GM19240 (cell line): ENCODE measurements around the gene FAM9C.
"Not testable (repeated sequence)": the region's sequence is repeated elsewhere in the genome, so short reads cannot be mapped to it uniquely, and the experiment has no call there.

Experiments used
- DNase-seq: peaks from one replicate; pipeline ENCODE4 v3.0.0; 2011; ENCODE audit warnings: low spot score; ENCODE audit not compliant: insufficient read length

Gene FAM9C

GRCh38 chrX:13043938-13044337, 482 bp downstream of the FAM9C start:
- no peak for DNase-seq

GRCh38 chrX:13043138-13043537, 1.3 kb downstream of the FAM9C start:
- DNase-seq: no peak

GRCh38 chrX:13036896-13037295, 7.5 kb downstream of the FAM9C start:
- DNase-seq: no peak

GRCh38 chrX:13033193-13033592, 11.2 kb downstream of the FAM9C start:
- DNase-seq: no peak

- DNase-seq: no peak
These were observed 14.3 kb downstream of the FAM9C start for GRCh38 chrX:13029887-13030771.

- no peak for DNase-seq
These were observed 14.9 kb downstream of the FAM9C start for GRCh38 chrX:13029637-13029886.

- no peak for DNase-seq
These were observed 15.4 kb downstream of the FAM9C start for GRCh38 chrX:13028871-13029636.

- DNase-seq: no peak
These were observed 17.4 kb downstream of the FAM9C start for GRCh38 chrX:13026877-13027652.

GRCh38 chrX:13024986-13025385, 19.4 kb downstream of the FAM9C start:
- DNase-seq: no peak

- DNase-seq: no peak
These were observed 20.4 kb downstream of the FAM9C start for GRCh38 chrX:13023979-13024378.

GRCh38 chrX:13023567-13023966, 20.9 kb downstream of the FAM9C start:
- no peak for DNase-seq

- no peak for DNase-seq
These were observed 21.5 kb downstream of the FAM9C start for GRCh38 chrX:13022926-13023325.

- DNase-seq: not testable (repeated sequence)
These were observed 27.7 kb downstream of the FAM9C start for GRCh38 chrX:13016731-13017130.

- no peak for DNase-seq
These were observed 28.7 kb downstream of the FAM9C start for GRCh38 chrX:13015536-13016236.

GRCh38 chrX:13014111-13015096, 30.0 kb downstream of the FAM9C start:
- DNase-seq: no peak

- no peak for DNase-seq
These were observed 30.9 kb downstream of the FAM9C start for GRCh38 chrX:13013363-13014110.

GRCh38 chrX:13010546-13010945, 33.9 kb downstream of the FAM9C start:
- DNase-seq: no peak

- DNase-seq: no peak
These were observed 34.6 kb downstream of the FAM9C start for GRCh38 chrX:13009844-13010243.

- no peak for DNase-seq
These were observed 35.1 kb downstream of the FAM9C start for GRCh38 chrX:13009273-13009672.

GRCh38 chrX:13008851-13009250, 35.6 kb downstream of the FAM9C start:
- no peak for DNase-seq
